Activated B cell treated with CpG ODN at 0.5 μM for 24 hours (primary cell): ENCODE data around the gene COG2. TPM values are rescaled to one million over a fixed set of nuclear protein-coding genes. Genes with fewer than 3 reads are reported as not detected.

Experiments used
- ATAC-seq: fragments of 200-7000 bp; cut with Tn5 transposase; one replicate; pipeline ENCODE4 v1.10.0; 2021; ENCODE audit warnings: low read depth, mild to moderate bottlenecking, moderate library complexity
- CTCF ChIA-PET: fragments of 350-600 bp; sonication (Branson Sonifier 250); formaldehyde crosslinking; loops from one replicate; lab custom pipeline; 2021; ENCODE audit warnings: antibody characterized with exemption; lab: Charles Lee
- POLR2A ChIA-PET: fragments of 350-600 bp; sonication (Branson Sonifier 250); formaldehyde crosslinking; loops from one replicate; lab custom pipeline; 2021; ENCODE audit warnings: antibody characterized with exemption; lab: Charles Lee
- DNase-seq: peaks from one replicate; pipeline ENCODE4 v3.0.0; 2022
- H3K27ac Mint-ChIP-seq: one replicate; pipeline ENCODE4 v1.8.0; 2020; ENCODE audit warnings: mixed read lengths
- H3K27me3 Mint-ChIP-seq: one replicate; pipeline ENCODE4 v1.8.0; 2021; ENCODE audit warnings: mixed read lengths
- H3K36me3 Mint-ChIP-seq: one replicate; pipeline ENCODE4 v1.8.0; 2021; ENCODE audit warnings: low read depth, mixed read lengths
- H3K4me1 Mint-ChIP-seq: one replicate; pipeline ENCODE4 v1.8.0; 2021; ENCODE audit warnings: mixed read lengths
- H3K4me3 Mint-ChIP-seq: one replicate; pipeline ENCODE4 v1.8.0; 2020; ENCODE audit warnings: mild to moderate bottlenecking, mixed read lengths
- H3K9me3 Mint-ChIP-seq: one replicate; pipeline ENCODE4 v1.8.0; 2020; ENCODE audit warnings: mixed read lengths
- CTCF ChIP-seq: fragments of 200-600 bp; IDR thresholded peaks from one replicate; pipeline ENCODE4 v1.8.0; 2022; ENCODE audit warnings: antibody characterized with exemption, mild to moderate bottlenecking
- intact Hi-C: fragments of 100-400 bp; cut with micrococcal nuclease; formaldehyde crosslinking; loops from one replicate; pipeline ENCODE4 v1.15.1; 2024
- total RNA-seq: library from RNA; stranded (reverse); gene quantifications from 2 replicates; pipeline ENCODE4 v1.2.3, GENCODE V29; 2022

Gene COG2
- total RNA-seq, 1 donor from 2014 or later, result 39.0 TPM

GRCh38 chr1:230669543-230669942, 27.3 kb downstream of the COG2 start:
- Mint-ChIP-seq H3K27ac (no peak overlapping the region), H3K4me3 (no peak overlapping the region), H3K27me3 (no peaks in the 10 kb centered on the region), H3K36me3 (peaks cover 90% of the 10 kb centered on the region), H3K4me1 (no peaks in the 10 kb centered on the region), H3K9me3 (no peaks in the 10 kb centered on the region)
- TF ChIP-seq CTCF, result no peak
- CTCF ChIA-PET, result no interaction called here
- POLR2A ChIA-PET, result no interaction called here
- intact Hi-C loops, result no loop called here
- DNase-seq (no peak), ATAC-seq (no peak)

GRCh38 chr1:230674581-230674980, 32.3 kb downstream of the COG2 start:
- no peak for DNase-seq
- intact Hi-C loops, result no loop called here
- ChIA-PET POLR2A (no interaction called here), CTCF (no interaction called here)
- Mint-ChIP-seq H3K36me3 (peaks cover 91% of the 10 kb centered on the region), H3K4me3 (no peak overlapping the region), H3K9me3 (no peaks in the 10 kb centered on the region), H3K27me3 (no peaks in the 10 kb centered on the region), H3K27ac (no peak overlapping the region), H3K4me1 (no peaks in the 10 kb centered on the region)
- no peak for ATAC-seq
- TF ChIP-seq CTCF, result no peak

GRCh38 chr1:230677200-230677599, 34.9 kb downstream of the COG2 start:
- no peak overlapping the region for H3K4me3 Mint-ChIP-seq
- H3K27me3 Mint-ChIP-seq, result no peaks in the 10 kb centered on the region
- TF ChIP-seq CTCF, result no peak
- H3K36me3 Mint-ChIP-seq, result peaks cover 87% of the 10 kb centered on the region
- DNase-seq (no peak), ATAC-seq (no peak)
- H3K27ac Mint-ChIP-seq, result no peak overlapping the region
- H3K4me1 Mint-ChIP-seq, result no peaks in the 10 kb centered on the region
- ChIA-PET POLR2A (no interaction called here), CTCF (no interaction called here)
- intact Hi-C loops, result no loop called here
- H3K9me3 Mint-ChIP-seq, result no peaks in the 10 kb centered on the region

- Mint-ChIP-seq H3K36me3 (peaks cover 85% of the 10 kb centered on the region), H3K27me3 (no peaks in the 10 kb centered on the region), H3K27ac (no peak overlapping the region), H3K4me3 (no peak overlapping the region), H3K9me3 (no peaks in the 10 kb centered on the region), H3K4me1 (no peaks in the 10 kb centered on the region)
- intact Hi-C loops, result no loop called here
- DNase-seq, result no peak
- no peak for TF ChIP-seq CTCF
- POLR2A ChIA-PET, result no interaction called here
- CTCF ChIA-PET, result no interaction called here
- no peak for ATAC-seq
Measured at GRCh38 chr1:230679192-230679591, 36.9 kb downstream of the COG2 start.

GRCh38 chr1:230679825-230680224, 37.5 kb downstream of the COG2 start:
- no peak for TF ChIP-seq CTCF
- intact Hi-C loops, result no loop called here
- Mint-ChIP-seq H3K9me3 (no peaks in the 10 kb centered on the region), H3K36me3 (peaks cover 86% of the 10 kb centered on the region), H3K4me3 (no peak overlapping the region), H3K27me3 (no peaks in the 10 kb centered on the region), H3K27ac (no peak overlapping the region), H3K4me1 (no peaks in the 10 kb centered on the region)
- CTCF ChIA-PET, result no interaction called here
- POLR2A ChIA-PET, result no interaction called here
- DNase-seq, result no peak
- ATAC-seq, result no peak
